Liver (tissue), 9 donors: ENCODE data around the gene ATP5MC3. TPM values are rescaled to one million over a fixed set of nuclear protein-coding genes. Genes with fewer than 3 reads are reported as not detected.

Source experiments
- DNase-seq: peaks from one replicate; pipeline ENCODE4 v3.0.0-alpha.2; 2017; ENCODE audit warnings: low spot score
- H3K27ac ChIP-seq, 2 donors: one replicate each; pipeline ENCODE4 v1.7.0; 2013; ENCODE audit warnings: inconsistent platforms in 2 of 2, low read length in 2 of 2, control low read depth in 1 of 2, low read depth in 1 of 2, mild to moderate bottlenecking in 1 of 2
- H3K27me3 ChIP-seq, 4 donors: one replicate each; pipeline versions ENCODE4 v1.6.1 to v1.7.0; 2013; ENCODE audit warnings: low read length in 3 of 4, inconsistent platforms in 1 of 4, mild to moderate bottlenecking in 1 of 4, moderate library complexity in 1 of 4; ENCODE audit not compliant: control insufficient read depth in 4 of 4, insufficient read depth in 4 of 4
- H3K36me3 ChIP-seq, 4 donors: one replicate each; pipeline versions ENCODE4 v1.6.1 to v1.7.0; 2013; ENCODE audit warnings: low read length in 3 of 4, mild to moderate bottlenecking in 3 of 4, low read depth in 1 of 4, moderate library complexity in 1 of 4; ENCODE audit not compliant: control insufficient read depth in 4 of 4, insufficient read depth in 3 of 4
- H3K4me1 ChIP-seq, 4 donors: one replicate each; pipeline versions ENCODE4 v1.6.1 to v1.7.0; 2013; ENCODE audit warnings: low read length in 3 of 4, mild to moderate bottlenecking in 3 of 4, moderate library complexity in 1 of 4; ENCODE audit not compliant: control insufficient read depth in 4 of 4, insufficient read depth in 4 of 4
- H3K4me3 ChIP-seq, 3 donors: one replicate each; pipeline versions ENCODE4 v1.6.1 to v1.7.0; 2013; ENCODE audit warnings: low read length in 3 of 3, control low read depth in 1 of 3, low read depth in 1 of 3, mild to moderate bottlenecking in 1 of 3
- H3K9ac ChIP-seq, 2 donors: one replicate each; pipeline ENCODE4 v1.7.0; 2013; ENCODE audit warnings: low read length in 2 of 2, mild to moderate bottlenecking in 2 of 2, moderate library complexity in 2 of 2, control low read depth in 1 of 2, low read depth in 1 of 2
- H3K9me3 ChIP-seq, 4 donors: one replicate each; pipeline versions ENCODE4 v1.6.1 to v1.7.0; 2013; ENCODE audit warnings: low read length in 3 of 4; ENCODE audit not compliant: control insufficient read depth in 4 of 4
- EGR1 ChIP-seq, 2 donors: IDR thresholded peaks; 2 replicates each; pipeline ENCODE4 v1.6.1; 2016 to 2018; ENCODE audit warnings: antibody characterized with exemption in 2 of 2, low read depth in 2 of 2
- FOXA1 ChIP-seq: IDR thresholded peaks from 2 replicates; pipeline ENCODE4 v1.6.1; 2016; ENCODE audit warnings: antibody characterized with exemption
- FOXA2 ChIP-seq: IDR thresholded peaks from 2 replicates; pipeline ENCODE4 v1.6.1; 2016; ENCODE audit warnings: antibody characterized with exemption
- GABPA ChIP-seq, 2 donors: IDR thresholded peaks in 1 of 2; conservative IDR thresholded peaks in 1 of 2; 2 replicates each; pipeline ENCODE4 v1.6.1; 2016; ENCODE audit warnings: antibody characterized with exemption in 2 of 2, mild to moderate bottlenecking in 1 of 2, moderate library complexity in 1 of 2
- HNF4A ChIP-seq, 2 donors: conservative IDR thresholded peaks; 2 replicates each; pipeline ENCODE4 v1.6.1; 2016; ENCODE audit warnings: antibody characterized with exemption in 2 of 2, mild to moderate bottlenecking in 2 of 2
- HNF4G ChIP-seq: IDR thresholded peaks from 2 replicates; pipeline ENCODE4 v1.6.1; 2016; ENCODE audit warnings: antibody characterized with exemption
- JUND ChIP-seq, 2 donors: IDR thresholded peaks; 2 replicates each; pipeline ENCODE4 v1.6.1; 2016; ENCODE audit warnings: antibody characterized with exemption in 2 of 2
- NR2F2 ChIP-seq: IDR thresholded peaks from 2 replicates; pipeline ENCODE4 v1.6.1; 2016; ENCODE audit warnings: antibody characterized with exemption
- RAD21 ChIP-seq, 2 donors: IDR thresholded peaks; 2 replicates each; pipeline ENCODE4 v1.6.1; 2016; ENCODE audit warnings: antibody characterized with exemption in 2 of 2, mild to moderate bottlenecking in 2 of 2
- RXRA ChIP-seq, 2 donors: IDR thresholded peaks; 2 replicates each; pipeline ENCODE4 v1.6.1; 2017 to 2018; ENCODE audit warnings: antibody characterized with exemption in 2 of 2, mild to moderate bottlenecking in 1 of 2
- SP1 ChIP-seq: IDR thresholded peaks from 2 replicates; pipeline ENCODE4 v1.6.1; 2018; ENCODE audit warnings: antibody characterized with exemption, mild to moderate bottlenecking
- TAF1 ChIP-seq: conservative IDR thresholded peaks from 2 replicates; pipeline ENCODE4 v1.6.1; 2016; ENCODE audit warnings: antibody characterized with exemption, mild to moderate bottlenecking
- YY1 ChIP-seq: IDR thresholded peaks from 2 replicates; pipeline ENCODE4 v1.6.1; 2016; ENCODE audit warnings: antibody characterized with exemption, mild to moderate bottlenecking
- WGBS: extraction: QIAGEN DNeasy Blood & Tissue Kit; methylation state at CpG from one replicate; pipeline ENCODE4 v1.1.7; 2013; 5-methylcytosine and 5-hydroxymethylcytosine counted together
- polyA plus RNA-seq, 2 donors: library from polyadenylated mRNA; stranded (reverse) in 1 of 2; unstranded in 1 of 2; fragments of 200-250 nt in 1 of 2; fragments of >200 nt in 1 of 2; fragmentation: Nextera tagmentation in 1 of 2; extraction: Ambion mirVana in 1 of 2; gene quantifications; one replicate each; pipeline versions ENCODE4 v1.2.1 to v1.2.3, GENCODE V29; 2013 to 2015
- total RNA-seq, 2 donors: library from RNA; depleted of rRNA; stranded (reverse); fragments of >200 nt; gene quantifications; one replicate each; pipeline ENCODE4 v1.2.3, GENCODE V29; 2014
- TF ChIP-seq, protein P1 (sequence below): fragments of 150-350 bp; IDR thresholded peaks from 2 replicates; pipeline ENCODE4 v1.5.1; 2017; ENCODE audit warnings: improper control_type of control experiment, low read depth, low read length; ENCODE audit not compliant: missing input control
- TF ChIP-seq, protein P2 (sequence below): IDR thresholded peaks from 2 replicates; pipeline ENCODE4 v1.6.1; 2016; ENCODE audit warnings: antibody characterized with exemption, mild to moderate bottlenecking
- TF ChIP-seq, protein P3 (sequence below): IDR thresholded peaks from 2 replicates; pipeline ENCODE4 v1.6.1; 2016; ENCODE audit warnings: antibody characterized with exemption
- TF ChIP-seq, protein P4 (sequence below): IDR thresholded peaks from 2 replicates; pipeline ENCODE4 v1.6.1; 2016; ENCODE audit warnings: antibody characterized with exemption
- TF ChIP-seq, protein P5 (sequence below): IDR thresholded peaks from 2 replicates; pipeline ENCODE4 v1.6.1; 2016; ENCODE audit warnings: antibody characterized with exemption
- donor health status: healthy.
- donor health status: healthy.
- donor health status: healthy.
- donor health status: healthy.
- donor health status: healthy.

Gene ATP5MC3
- total and polyA plus RNA-seq, 4 donors = 95.2 to 403 (median 227) TPM

DNA sequence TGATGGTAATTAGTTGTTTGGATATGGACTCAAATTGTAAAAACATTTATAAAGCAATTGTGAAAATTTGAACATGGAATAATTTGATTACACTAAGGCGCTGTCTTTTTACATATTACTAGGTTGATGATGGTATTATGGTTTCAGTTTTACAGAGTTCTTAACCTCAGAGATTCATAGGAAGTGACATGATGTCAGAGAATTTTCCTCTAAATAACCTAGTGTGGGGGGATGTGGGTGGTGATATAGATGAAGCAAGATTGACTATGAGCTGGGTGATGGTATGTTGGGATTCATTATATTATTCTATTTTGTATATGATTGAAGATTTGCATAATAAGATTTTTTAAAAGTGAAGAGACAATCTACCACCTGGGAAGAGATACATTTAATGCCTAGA is 45.9 kb upstream of the ATP5MC3 start (continued):
- TF ChIP-seq, protein P1, sequence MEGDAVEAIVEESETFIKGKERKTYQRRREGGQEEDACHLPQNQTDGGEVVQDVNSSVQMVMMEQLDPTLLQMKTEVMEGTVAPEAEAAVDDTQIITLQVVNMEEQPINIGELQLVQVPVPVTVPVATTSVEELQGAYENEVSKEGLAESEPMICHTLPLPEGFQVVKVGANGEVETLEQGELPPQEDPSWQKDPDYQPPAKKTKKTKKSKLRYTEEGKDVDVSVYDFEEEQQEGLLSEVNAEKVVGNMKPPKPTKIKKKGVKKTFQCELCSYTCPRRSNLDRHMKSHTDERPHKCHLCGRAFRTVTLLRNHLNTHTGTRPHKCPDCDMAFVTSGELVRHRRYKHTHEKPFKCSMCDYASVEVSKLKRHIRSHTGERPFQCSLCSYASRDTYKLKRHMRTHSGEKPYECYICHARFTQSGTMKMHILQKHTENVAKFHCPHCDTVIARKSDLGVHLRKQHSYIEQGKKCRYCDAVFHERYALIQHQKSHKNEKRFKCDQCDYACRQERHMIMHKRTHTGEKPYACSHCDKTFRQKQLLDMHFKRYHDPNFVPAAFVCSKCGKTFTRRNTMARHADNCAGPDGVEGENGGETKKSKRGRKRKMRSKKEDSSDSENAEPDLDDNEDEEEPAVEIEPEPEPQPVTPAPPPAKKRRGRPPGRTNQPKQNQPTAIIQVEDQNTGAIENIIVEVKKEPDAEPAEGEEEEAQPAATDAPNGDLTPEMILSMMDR = no peak
- no peak for TF ChIP-seq GABPA (IDR thresholded peaks at IDR 0.05 in 1 of 2, conservative IDR thresholded peaks at IDR 0.05 in 1 of 2)
- no peak for TF ChIP-seq TAF1

DNA sequence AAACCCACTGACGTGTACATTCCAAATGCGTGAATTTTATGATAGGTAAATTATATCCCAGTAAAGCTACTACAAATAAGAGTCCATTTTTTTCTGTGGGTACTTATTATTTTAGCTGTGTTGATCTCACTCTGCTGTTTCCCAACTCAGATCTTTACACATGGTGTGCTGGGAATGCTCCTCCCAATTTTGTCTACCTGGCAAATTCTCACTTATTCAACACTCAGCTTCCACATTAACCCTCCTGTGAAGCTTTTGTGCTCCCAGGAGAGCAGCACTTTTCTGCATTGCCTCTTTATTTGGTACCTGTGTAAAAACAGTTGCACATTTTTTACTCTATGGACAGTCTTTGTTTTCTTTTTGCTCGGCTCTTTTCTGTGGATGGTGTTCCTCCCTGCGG is 38.6 kb upstream of the ATP5MC3 start:
- 84% methylated on average over 4 of the region's 4 CpGs for WGBS
- no peak for DNase-seq
- Histone ChIP-seq H3K27me3 (no peaks in the 10 kb centered on the region), H3K9me3 (no peaks in the 10 kb centered on the region), H3K9ac (no peak overlapping the region), H3K27ac (no peak overlapping the region), H3K36me3 (no peaks in the 10 kb centered on the region), H3K4me1 (no peaks in the 10 kb centered on the region), H3K4me3 (no peak overlapping the region)
- TF ChIP-seq JUND (IDR thresholded peaks at IDR 0.05) (no peak), NR2F2 (no peak), TAF1 (no peak), SP1 (no peak), FOXA1 (no peak), HNF4G (no peak), YY1 (no peak), GABPA (IDR thresholded peaks at IDR 0.05 in 1 of 2, conservative IDR thresholded peaks at IDR 0.05 in 1 of 2) (no peak), FOXA2 (no peak), EGR1 (IDR thresholded peaks at IDR 0.05; ENCODE audit: low read depth in 2 of 2) (no peak), RXRA (IDR thresholded peaks at IDR 0.05) (no peak), RAD21 (IDR thresholded peaks at IDR 0.05) (no peak), HNF4A (conservative IDR thresholded peaks at IDR 0.05) (no peak)
- TF ChIP-seq, protein P1 = no peak
- TF ChIP-seq, protein P2, sequence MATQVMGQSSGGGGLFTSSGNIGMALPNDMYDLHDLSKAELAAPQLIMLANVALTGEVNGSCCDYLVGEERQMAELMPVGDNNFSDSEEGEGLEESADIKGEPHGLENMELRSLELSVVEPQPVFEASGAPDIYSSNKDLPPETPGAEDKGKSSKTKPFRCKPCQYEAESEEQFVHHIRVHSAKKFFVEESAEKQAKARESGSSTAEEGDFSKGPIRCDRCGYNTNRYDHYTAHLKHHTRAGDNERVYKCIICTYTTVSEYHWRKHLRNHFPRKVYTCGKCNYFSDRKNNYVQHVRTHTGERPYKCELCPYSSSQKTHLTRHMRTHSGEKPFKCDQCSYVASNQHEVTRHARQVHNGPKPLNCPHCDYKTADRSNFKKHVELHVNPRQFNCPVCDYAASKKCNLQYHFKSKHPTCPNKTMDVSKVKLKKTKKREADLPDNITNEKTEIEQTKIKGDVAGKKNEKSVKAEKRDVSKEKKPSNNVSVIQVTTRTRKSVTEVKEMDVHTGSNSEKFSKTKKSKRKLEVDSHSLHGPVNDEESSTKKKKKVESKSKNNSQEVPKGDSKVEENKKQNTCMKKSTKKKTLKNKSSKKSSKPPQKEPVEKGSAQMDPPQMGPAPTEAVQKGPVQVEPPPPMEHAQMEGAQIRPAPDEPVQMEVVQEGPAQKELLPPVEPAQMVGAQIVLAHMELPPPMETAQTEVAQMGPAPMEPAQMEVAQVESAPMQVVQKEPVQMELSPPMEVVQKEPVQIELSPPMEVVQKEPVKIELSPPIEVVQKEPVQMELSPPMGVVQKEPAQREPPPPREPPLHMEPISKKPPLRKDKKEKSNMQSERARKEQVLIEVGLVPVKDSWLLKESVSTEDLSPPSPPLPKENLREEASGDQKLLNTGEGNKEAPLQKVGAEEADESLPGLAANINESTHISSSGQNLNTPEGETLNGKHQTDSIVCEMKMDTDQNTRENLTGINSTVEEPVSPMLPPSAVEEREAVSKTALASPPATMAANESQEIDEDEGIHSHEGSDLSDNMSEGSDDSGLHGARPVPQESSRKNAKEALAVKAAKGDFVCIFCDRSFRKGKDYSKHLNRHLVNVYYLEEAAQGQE = no peak
- TF ChIP-seq, protein P3, sequence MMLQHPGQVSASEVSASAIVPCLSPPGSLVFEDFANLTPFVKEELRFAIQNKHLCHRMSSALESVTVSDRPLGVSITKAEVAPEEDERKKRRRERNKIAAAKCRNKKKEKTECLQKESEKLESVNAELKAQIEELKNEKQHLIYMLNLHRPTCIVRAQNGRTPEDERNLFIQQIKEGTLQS = no peak
- TF ChIP-seq, protein P4, sequence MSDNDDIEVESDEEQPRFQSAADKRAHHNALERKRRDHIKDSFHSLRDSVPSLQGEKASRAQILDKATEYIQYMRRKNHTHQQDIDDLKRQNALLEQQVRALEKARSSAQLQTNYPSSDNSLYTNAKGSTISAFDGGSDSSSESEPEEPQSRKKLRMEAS = no peak
- TF ChIP-seq, protein P5, sequence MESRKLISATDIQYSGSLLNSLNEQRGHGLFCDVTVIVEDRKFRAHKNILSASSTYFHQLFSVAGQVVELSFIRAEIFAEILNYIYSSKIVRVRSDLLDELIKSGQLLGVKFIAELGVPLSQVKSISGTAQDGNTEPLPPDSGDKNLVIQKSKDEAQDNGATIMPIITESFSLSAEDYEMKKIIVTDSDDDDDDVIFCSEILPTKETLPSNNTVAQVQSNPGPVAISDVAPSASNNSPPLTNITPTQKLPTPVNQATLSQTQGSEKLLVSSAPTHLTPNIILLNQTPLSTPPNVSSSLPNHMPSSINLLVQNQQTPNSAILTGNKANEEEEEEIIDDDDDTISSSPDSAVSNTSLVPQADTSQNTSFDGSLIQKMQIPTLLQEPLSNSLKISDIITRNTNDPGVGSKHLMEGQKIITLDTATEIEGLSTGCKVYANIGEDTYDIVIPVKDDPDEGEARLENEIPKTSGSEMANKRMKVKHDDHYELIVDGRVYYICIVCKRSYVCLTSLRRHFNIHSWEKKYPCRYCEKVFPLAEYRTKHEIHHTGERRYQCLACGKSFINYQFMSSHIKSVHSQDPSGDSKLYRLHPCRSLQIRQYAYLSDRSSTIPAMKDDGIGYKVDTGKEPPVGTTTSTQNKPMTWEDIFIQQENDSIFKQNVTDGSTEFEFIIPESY = no peak
